GM18508 (cell line): ENCODE results near the gene TMEM238.
A peak's percentile ranks its signal among the peaks of the same experiment; 100 is the strongest.
"Not testable (repeated sequence)": the region's sequence is repeated elsewhere in the genome, so short reads cannot be mapped to it uniquely, and the experiment has no call there.

Experiments used
- ATAC-seq: cut with Tn5 transposase; IDR thresholded peaks from one replicate; pipeline ENCODE4 v1.9.1; 2021; ENCODE audit warnings: moderate number of reproducible peaks; ENCODE audit not compliant: insufficient read depth, unreplicated experiment

Gene TMEM238

GRCh38 chr19:55402509-55402908 lies 18.4 kb upstream of the TMEM238 start:
- ATAC-seq = no peak

DNA sequence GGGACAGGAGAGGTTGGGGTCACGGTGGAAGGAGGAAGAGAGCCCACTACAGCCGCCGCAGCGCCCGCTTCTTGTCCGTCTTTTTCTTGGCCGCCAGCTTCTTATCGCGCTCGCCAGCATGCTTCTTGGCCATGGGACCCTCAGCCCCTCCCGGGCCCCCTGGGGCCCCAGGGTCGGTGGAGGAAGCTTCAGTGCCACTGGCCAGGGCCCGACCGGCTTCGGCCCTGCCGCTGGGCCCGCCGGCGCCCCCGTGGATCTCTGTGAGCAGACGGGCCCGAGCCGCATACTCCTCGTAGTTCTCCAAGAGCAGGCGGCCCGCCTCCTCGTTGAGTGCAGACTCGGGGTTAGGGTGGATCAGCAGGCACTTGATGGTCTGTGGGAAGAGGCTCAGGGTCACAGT lies 17.3 kb upstream of the TMEM238 start:
- ATAC-seq = not testable (repeated sequence)

DNA sequence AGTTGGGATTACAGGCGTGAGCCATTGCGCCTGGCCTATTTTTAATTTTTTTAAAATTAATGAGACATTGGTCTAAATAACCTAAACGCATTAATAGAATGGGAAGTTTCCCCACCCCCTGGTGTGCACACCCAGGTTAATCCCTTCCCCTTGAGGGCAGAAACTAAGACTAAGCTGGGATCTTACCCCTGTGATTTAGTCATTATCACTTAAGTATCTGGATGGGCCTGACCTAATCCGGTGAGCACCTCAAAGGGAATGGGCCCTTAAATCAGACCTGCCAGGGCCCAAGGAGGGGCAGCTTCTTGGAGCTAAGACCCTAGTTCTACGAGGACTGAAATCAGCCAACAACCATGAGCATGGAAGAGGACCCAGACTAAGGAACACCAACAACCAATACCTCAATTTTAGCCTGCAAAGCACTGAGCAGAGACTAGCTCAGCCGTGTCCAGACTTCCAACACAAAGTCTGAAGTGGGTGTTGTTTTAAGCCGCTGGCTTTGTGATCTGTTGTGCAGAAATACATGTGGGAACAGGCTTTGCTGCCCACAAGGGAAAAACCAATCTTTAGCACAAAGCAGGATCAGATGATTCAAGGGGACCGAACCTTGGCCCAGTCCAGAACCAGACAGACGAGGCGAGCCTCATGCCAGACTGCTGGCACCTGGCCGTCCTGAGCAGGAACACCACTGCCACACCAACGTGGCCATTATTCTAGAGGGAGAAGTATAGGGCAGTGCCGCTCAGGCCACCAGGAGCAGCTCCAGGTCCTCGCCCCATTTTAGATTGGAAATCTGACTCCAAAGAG lies 16.4 kb upstream of the TMEM238 start:
- no peak for ATAC-seq

GRCh38 chr19:55398200-55398925 lies 14.3 kb upstream of the TMEM238 start:
- ATAC-seq = no peak

DNA sequence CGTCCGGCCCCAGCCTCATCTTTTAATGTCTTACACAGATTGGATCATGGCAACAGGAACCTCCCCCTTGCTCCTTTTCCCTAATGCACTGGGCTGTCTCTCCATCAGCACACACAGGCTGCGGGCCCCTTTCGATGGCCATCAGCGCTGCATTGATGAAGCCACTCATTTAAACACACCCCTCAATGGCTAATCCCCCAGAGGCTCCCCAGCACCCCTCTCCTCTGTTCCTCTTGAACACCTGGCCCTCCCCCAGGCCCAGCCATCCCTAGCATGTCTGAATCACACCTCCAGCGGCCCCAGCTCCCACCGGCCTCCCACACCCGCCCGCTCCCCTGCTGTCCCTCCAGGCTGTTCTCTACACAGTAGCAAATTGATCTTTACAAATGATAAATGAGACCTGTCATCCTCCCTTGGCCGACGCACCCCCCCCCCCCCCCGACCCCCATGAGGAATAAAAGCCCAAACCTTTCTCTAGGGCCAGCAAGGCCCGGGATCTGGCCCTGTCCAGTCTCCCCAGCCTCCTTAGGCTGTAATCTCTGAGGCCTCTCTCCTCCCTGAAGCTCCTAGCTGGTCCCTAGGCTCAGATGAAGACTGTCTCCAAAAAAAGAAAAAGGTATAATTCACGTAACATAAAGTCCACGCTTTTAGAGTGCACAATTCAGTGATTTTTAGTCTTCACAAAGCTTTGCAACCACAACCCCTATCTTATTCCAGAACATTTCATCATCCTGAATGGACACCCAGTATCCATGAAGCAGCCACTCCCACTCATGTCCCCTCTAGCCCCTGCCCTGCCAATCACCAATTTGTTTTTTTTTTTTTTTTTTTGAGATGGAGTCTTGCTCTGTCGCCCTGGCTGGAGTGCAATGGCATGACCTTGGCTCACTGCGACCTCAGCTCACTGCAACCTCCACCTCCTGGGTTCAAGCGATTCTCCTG lies 9.0 kb upstream of the TMEM238 start:
- no peak for ATAC-seq

GRCh38 chr19:55391702-55392615 lies 7.9 kb upstream of the TMEM238 start:
- ATAC-seq = no peak

GRCh38 chr19:55391191-55391670 lies 7.1 kb upstream of the TMEM238 start:
- no peak for ATAC-seq

GRCh38 chr19:55390461-55390880 lies 6.4 kb upstream of the TMEM238 start:
- no peak for ATAC-seq

DNA sequence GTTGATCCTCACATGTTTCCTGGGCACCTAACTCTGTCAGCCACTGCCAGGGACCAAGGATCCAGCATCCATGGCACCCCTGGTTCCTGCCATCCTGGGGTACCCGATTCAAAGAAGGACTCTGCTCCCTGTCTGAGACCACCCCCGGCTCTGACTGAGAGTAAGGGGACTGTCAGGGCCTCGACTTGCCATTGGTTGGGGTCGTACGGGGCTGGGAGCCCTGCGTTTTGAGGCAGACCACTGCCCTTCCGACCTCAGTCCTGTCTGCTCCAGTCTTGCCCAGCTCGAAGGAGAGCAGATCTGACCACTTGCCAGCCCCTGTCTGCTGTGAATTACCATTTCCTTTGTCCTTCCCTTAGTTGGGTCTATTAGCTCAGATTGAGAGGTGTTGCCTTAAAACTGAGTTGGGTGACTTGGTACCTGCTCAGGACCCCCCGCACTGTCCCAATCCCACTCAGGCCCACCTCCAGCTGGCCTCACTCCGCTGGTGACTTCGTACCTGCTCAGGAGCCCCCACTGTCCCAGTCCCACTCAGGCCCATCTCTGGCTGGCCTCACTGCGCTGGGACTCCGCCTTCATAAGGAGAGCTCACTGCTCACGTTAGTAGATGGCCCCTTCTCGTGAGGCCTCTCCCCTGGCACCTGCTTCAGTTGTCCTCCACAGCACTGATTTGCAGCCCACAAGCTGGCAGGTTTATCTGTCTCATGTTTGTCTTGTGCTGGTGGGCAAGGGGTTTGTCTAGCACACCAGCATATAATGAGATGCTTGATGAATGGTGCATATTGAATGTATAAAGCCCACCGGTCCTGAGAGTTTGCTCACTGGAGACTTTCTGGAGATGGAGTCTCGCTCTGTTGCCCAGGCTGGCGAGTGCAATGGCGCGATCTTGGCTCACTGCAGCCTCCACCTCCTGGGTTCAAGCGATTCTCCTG lies 5.6 kb upstream of the TMEM238 start:
- ATAC-seq = no peak

- no peak for ATAC-seq
These were observed 3.8 kb upstream of the TMEM238 start for GRCh38 chr19:55387736-55388497.

GRCh38 chr19:55386493-55386971 lies 2.4 kb upstream of the TMEM238 start:
- no peak for ATAC-seq

- ATAC-seq = peak; percentile 65
These were observed 1.8 kb upstream of the TMEM238 start, which contains the start of gene RPL28 for GRCh38 chr19:55385724-55386492. Gene RPL28 (plus strand): TSS chr19:55385932. CDS start chr19:55386358, 426 bp downstream.

GRCh38 chr19:55384920-55385723 lies 1.0 kb upstream of the TMEM238 start:
- peak; percentile 31 for ATAC-seq

GRCh38 chr19:55383279-55384130 lies 587 bp downstream of the TMEM238 start:
- no peak for ATAC-seq

GRCh38 chr19:55382522-55383054 lies 1.5 kb downstream of the TMEM238 start:
- no peak for ATAC-seq
